Activated T-cell treated with anti-CD3 and anti-CD28 coated beads, Interleukin-2, amount 50 U/mL, for 1 hour (primary cell): ENCODE measurements around the gene KRT80.

Experiments used
- DNase-seq: peaks from one replicate; pipeline ENCODE4 v3.0.0-alpha.2; 2020

KRT80 gene

DNA sequence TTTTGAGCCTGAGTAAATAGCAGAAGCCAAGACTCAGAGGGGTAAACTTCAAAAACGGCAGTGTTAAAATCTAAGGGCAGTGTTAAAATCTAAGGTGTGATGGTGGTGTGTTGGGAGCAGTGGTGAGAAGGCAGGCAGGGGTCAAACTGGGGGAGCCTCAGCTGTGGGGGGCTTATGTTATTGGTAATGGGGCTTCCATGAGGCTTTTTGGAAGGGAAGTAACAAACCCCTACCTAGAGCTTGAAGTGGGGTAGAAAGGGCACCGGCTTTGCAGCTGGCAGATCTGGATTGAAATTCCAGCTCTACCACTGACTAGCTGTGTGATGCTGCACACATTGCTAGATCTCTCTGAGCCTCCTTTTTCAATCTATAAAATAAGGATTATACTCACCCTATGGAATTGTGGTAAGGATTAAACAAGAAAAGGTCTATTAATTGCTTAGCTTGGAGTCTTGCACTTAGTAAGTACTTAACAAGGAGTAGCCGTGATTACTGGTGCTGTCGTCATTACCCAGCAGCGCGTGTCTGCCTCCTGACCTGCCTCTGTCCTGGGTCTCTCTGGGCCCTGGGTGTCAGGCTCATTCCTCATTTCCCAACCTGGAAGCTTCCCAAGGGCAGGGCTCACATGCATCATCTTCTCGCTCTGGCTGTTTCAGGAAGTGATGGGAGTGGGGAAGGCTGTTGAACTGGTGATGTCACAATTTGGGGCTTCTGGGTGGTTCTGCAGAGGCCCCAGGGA is 18.5 kb upstream of the KRT80 start:
- no peak for DNase-seq

DNA sequence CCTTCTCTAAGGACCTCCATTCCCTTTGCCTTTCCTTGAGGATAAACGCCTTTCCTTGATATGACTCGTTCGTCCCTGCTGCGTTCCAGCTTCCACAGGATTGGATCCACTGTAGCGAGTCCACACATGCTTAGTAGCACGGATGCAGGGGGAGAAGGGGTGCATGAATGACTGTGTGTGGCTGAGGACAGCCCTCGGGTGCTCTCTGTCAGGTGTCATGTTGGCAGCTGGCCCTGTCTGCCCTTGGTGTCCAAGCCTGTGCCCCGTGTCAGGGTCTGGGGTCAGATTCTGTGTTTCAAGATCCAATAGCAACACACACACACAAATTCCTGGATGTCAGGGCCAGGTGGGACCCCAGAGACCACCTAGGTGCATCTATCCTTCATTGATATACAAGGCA is 17.5 kb upstream of the KRT80 start:
- no peak for DNase-seq

DNA sequence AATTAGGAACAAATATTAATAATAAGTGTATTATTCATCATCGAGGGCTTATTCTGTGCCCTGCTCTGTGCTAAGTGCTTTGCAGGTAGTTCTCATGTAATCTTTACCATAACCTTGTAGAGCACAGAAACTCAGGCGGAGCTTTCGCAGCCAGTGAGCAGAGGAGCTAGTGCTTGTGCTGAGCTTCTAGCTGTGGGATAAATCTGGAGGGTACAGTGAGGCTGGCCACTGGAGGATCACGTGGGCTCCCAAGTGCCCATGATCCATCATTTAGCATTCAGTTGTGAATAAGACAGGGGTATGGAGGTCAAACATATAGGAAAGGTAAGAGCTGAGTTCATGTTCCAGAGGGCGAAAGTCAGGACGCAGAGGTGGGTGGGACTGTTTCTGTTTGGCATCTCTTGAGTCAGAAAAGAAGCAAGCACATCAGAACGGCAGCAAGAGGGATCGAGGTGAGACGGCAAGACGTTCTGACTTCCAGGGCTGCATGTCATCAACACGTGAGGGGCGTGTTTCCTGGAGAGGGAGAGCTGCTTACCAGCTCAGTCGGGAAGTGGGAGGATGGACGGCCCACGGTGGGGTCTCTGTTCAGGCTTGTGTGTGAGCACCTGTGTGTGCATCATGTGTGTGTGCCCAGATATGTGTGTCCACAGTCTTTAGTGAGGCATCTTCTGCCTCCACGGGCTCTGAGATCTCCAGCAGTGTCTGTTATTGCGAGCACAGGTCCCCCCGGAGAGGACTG is 16.8 kb upstream of the KRT80 start:
- DNase-seq = no peak

DNA sequence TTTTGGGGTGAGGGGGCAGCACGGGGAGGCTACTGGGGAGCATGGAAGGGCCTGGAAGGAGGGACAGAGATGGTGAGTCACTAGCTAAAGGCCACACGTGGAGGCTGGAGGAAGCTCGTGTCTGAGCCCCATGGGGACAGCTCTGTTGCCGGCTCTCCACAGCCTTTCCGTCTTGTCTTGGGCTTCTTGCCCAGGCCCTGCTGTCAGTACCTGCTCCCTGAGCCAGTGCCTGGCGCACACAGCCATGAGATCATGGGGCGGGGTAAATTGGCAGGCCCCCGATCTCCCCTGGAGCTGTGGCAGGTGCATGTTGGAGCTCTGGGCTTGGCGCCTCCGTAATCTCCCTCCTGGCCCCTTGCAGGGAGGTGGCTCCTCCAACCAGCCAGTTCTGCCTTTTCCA is 16.1 kb upstream of the KRT80 start:
- no peak for DNase-seq

DNA sequence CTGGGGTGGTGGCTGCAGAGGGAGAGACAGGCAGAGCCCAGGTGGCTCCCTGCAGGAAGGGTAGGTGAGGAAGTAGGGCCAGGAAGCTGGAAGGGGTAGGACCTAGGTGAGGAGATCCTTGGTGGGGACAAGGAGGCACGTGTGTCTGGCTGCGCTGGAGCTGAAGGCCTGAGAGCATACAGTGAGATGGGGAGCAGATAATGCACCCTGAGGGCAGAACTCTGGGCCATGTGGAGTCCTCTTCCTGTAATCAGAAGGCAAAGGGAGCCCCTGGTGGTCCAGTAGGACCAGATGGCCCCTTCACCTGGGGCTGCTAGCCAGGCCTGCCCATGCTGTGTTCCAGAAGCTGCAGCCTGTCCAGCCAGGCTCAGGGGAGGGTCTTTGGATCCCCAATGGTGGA is 15.3 kb upstream of the KRT80 start:
- DNase-seq = peak; percentile 13

DNA sequence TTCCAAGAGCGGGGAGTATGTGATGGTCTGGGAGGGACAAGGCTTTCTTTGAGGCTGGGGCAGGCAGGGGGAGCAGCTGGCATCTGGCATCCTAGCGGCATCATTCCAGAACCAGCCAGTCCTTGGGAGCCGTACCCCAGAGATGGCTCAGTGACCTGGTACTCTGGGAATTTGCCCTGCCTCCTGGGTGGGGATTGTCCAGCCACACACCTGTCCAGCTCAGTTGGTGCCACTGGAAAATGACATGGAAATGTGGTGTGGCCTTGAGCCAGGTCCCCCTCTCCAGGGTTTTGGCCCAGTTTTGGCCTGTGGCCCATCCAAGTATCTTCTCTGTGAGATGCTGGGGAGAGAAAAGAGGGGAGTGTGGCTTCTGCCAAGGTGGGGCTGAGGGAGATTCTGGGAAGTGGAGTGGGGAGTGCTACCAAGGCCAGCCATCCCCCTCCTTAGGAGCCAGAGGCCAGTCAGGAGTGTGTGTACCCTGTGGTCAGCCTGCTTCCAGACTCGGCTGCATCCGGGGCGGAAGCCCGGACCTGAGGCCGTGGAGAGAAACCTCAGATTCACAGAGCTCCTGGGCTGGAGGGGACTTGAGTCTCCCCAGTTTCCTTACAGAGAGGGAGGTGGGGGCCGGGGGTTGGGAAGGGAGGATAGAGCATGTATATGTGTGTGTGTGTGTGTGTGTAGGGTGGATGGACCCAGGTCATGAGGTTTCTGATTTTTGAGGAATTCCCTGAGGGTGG is 14.7 kb upstream of the KRT80 start:
- DNase-seq = peak; percentile 3

DNA sequence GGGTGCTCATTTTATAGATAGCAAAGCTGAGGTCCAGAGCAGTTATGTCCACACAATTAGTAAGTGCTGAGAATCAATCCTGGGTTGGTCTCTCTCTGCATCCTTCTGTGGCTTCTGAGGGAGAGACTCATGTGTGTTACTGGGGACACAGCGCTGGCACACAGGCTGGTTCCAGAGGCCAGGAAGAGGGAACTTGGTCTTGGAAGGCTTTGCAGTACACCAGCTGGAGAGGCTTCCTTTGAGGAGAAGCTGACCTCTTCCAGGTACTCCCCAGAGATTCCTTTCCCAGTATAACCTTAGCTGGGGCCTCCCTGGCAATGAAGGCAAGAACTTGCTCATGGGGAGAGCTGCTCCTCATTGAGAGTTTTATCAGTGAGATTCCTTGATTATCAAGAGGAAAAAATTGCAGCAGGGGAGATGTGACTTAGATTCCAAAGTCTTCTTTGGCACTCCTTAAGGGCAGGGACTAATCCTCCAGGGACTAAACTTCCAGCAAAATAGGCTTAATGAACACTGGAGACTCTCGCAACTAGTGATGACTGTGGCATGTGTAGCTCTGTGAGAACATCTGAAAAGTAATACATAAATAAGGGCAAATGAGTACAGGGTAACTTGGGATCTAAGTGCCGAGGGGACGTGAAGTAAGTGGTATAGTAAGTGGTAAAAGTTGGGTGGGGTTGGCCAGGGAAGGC is 13.9 kb upstream of the KRT80 start:
- DNase-seq = no peak

DNA sequence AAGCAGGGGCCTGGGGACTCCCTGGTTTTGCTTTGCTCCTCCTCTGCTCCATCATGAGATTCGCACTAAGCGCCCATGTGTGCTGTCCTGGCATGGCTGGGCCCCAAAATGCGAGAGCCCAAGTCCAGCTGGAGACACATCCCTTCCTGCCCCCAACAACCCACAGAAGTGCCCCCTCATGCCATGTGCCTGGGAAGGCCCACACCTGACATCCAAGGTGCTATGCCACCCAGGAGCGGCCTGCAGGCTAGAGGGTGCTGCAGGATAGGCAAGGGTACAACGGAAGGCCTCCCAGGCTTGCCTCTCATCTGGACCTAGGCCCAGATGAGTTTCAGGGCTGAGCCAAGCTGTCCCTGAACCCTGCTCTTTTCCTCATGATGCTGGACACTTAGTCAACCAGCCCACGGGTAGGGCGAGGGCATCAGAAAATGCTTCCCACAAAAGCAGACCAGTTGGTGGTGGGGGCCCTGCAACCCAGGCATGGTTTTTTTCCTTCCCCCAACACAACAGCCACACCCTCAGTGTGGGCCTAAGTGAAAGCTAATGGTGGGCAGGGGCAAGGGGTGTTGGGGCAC is 13.2 kb upstream of the KRT80 start:
- no peak for DNase-seq

DNA sequence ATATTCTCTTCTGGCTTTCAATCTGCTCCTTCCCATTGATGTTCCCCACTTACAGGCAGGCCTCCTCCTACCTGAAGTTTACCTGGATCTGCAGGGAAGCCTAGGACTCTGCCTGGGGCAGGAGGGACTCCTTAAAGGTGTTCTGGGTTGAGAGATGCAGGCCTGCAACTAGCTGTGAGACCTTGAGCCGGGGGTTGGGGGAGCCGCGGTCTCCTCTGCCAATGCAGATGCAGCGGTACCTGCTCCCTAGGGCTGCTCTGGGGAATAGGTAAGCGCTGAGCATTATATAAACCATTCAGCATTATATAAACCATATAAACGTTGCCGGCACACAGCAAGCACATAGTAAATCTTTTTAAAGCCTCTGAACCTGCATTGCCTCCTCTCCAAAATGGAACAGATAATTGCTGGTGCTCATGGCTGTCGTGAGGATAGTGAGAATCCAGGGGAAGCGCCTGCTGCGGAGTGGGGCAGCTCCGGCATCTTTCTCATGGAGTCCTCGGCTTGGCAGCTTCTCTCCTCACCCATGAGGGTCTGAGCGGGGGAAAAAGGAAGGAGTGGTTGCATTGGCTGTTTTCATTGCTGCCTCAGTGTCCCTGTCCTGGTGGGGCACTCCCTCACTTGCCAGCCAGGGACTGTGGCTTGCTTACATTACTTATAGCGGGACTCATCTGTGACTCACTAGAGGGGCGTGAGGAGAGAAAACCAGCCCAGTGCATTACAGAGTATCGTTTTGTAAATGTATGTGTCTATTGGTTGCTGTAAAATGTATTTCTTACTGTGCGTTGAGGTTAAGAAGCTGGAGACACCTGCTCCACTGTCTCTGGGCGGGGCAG is 12.5 kb upstream of the KRT80 start:
- no peak for DNase-seq

DNA sequence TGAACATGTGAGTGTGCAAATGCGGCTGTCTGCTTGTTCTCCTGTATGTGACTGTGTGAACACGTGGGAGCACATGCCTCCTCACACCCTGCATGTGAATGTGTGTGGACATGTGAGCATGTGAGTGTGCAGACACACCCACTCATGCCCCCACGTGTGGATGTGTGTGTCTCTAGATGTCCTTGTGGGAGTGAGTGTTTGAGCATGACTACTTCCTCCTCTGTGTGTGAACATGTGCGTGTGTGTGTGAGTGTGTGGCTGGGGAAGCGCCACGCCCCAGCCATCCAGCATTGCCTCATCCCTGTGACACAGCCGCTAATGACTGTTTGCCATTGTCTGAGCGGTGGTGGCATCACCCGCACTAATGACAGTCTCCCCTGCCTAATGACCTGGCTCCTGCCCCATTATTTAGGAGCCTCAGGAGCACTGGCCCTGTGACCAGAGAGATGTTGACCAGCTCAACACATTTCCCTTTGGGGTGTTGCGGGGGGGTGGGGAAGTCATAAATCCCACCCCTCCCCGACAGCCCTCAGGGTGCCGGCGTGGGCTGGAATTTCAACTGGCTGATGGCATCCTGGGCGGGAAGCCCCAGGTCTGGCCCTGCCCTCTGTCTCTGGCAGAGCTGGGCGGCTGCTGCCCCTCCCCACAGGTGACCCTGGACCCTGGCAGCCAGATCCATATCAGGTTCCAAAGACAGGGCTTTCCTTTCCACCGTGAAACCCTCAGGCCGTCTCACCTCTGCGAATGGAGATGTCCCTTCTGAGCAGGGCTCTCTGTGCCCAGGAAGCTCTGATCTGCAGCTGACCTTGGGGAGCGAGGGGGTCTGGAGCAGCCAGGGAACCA is 11.5 kb upstream of the KRT80 start:
- no peak for DNase-seq

DNA sequence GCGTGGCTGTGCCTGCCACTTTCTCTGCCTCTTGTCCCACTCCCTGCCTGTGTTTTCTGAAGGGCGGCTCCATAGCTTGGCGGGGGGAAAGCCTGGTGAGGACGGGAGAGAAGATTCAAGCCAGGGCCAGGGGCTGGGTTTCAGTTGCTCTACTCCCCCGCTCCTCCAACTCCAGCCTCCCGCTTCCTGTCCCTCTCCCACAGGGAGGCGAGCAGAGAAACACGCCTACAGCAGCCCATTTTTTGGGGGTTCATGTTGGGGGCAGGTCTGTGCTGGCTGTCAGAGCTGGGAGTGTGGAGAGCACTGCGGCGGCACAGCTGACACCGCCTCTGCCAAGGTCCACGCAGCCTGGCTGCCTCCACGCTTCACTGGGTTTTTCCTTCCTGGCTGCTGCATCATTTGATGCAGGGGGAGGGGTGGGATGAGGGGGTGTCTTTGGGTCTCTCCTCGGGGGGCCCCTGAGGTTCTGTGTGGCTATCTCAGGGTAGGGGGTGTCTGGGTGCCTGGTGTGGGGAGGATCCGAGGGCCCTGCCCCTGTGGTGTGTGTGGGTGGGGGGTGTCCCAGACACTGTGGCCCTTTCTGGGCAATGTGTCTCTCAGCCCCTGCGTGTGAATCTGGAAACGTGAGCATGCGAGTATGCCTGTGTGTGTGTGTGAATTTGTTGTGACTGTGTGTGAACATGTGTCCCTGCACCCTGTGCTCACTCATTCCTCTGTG is 10.7 kb upstream of the KRT80 start:
- DNase-seq = no peak

DNA sequence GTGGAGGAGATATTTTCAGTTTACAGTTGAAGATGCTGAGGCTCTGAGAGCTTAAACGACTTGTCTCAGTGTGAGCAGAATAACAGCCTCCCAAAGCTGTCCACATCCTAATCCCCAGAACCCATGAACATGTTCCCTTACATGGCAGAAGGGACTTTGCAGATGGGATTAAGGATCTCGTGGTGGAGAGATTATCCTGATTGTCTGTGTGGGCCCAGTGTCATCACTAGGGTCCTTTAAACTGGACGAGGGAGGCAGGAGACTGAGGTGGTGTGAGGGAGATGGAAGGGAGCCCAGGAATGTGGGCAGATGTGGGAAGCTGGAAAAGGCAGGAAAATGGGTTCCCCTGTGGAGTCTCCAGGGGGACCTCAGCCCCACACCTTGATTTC is 9.6 kb upstream of the KRT80 start:
- no peak for DNase-seq

DNA sequence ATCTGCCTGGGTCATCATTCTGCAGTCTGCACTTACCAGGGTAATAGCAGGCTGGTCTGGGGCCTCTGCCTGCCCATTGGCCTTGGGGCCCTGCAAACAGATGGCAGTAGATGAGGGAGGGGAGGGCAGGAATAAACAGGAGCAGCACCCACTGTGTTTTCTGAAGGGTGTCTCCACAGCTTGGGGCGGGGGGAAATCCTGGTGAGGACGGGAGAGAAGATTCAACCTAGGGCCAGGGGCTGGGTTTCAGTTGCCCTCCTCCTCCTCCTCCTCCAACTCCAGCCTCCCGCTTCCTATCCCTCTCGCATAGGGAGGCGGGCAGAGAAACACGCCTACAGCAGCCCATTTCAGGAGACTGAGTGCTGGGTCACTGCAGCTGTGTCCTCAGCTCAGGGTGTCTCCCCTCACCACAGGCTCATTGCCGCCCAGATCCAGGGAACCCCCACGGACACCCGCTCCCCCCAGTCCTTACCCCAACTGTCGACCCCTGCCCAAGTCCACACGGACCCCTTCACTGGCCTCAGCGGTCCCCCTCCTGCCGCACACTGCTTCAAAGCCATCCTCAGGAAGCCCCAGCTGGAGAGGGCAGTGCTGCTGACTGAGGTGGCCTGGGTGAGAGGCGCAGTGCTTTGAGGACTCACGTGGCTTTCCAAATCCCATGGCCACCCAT is 9.1 kb upstream of the KRT80 start:
- DNase-seq = no peak

DNA sequence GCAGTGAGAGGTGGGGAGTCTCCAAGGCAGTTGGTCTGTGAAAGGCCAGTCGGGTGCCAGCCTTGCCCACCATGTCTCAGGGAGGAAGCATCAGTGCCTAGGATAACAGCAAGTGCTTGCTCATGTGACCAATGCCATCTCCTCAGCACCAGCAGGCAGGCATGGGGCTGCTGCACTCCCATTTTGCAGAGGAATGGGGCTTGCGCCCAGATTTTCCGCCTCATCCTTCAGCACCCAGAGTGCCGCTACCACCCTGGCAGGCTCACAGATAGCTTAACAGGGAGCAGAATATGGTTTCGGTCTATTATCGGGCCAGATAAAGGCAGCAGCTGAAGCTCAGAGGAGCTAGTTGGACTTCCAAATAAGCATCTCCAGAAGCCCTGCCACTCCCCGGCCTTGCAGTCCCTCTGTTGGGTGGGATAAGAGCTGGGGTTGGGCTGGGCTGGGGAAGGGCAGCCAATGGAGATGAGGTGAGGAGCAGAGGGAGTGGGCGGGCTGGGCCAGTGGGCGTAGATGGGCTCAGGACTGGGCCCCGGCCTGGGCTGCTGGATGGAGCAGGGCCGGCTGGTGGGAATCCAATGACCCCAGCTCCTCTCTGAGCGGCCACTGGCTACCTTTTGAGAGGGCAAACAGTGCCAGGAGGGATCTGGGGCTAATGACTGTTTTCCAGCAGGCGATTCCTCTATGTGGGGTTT is 8.4 kb upstream of the KRT80 start:
- DNase-seq = no peak

DNA sequence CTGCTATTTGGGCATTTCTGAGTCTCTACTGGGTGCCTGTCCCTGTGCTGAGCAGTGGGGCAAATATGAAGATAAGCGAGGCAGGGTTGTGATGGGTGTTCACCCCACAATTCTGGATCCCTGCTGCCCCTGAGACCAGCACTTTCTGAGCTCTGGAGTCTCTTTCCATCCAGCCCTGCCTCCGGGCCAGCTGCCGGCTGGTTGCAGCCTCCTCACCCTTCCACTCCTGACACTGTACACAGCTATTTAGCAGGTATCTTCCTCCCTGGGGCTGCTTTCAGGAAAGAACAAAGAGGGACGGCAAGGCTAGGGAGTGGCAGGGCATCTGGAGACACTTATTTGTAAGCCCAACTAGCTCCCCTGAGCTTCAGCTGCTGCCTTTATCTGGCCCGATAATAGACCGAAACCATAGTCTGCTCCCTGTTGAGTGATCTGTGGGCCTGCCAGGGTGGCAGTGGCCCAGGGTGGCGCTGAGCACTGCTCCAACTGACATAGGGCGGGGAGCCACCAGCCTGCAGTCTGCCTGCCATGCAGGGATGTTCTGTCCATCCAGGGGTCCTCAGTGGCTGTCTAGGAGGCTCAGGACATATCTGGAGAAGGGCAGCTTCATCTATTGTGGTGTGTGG is 7.6 kb upstream of the KRT80 start:
- DNase-seq = no peak

DNA sequence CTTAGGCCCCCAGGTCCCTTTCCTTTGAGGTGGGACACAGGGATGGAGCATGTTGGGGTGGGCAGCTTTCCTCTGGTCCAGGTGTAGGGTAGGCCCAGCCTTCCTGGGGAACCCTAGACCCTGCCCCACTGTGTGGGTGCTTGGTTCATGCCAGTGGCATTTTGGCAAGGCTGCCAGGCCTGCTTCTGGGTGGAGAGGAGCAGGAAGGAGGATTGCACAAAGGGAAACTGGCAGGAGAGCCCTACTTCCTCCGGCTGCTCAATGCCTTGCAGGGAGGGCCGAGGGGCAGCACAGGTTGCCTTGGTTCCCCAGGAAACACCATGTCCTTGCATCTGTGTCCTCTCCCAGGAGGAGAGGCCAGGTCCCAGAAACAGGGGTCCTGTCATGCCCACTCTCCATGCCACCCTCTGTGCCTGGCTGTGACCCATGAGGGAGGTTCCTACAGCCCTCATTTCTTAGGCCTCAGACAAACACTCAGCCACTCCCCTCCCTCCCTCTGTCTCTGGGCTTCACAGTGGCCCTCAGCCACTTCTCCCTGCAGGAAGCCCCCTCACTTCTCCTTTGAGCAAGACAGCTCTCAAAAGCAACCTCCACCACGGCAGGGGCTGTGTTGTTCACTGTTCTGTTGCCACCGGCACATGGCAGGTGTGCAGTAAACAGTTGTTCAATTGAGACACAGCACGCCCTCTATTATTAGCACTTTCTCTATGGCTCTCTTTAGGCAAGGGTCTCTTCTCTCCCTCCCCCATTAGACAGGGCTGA is 6.8 kb upstream of the KRT80 start:
- DNase-seq = no peak

DNA sequence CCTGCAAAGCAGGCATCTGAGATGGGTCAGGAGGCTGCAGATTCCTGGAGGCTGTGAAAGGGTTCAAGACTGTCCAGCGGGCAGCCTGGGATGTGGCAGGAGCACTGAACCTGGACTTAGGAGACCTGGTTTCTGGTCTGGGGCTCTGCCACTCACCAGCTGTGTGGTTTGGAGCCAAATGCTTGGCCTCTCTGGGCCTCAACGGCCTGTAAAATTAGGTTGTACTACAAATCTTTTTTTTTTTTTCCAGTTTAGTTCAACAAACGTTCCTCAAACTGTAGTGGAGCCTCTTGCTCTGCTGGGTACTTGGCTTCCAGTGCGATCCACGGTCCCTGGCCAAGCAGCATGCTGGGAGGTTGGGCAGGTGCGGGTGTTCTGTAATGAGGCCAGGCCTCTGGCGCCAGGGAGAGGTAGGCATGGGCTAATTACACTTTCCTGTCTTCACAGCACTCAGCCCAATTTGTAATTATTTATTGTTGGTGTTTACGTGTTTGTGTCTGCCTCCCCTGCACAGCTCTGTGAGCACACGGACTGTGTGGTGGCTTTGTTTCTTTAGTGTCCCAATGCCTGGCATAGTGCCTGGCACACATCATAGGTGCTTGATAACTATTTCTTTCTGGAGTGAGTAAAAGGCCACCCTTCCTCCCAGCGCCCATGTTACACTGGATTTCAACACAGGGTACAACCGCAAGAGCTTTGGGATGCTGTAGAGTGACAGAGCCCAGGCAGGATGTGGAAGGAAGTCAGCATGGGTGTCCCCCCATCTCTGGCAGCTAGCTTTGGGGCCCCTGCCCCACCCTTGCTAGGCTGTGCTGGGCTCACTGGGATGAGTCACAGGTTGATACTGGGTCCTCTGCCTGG is 5.8 kb upstream of the KRT80 start:
- DNase-seq = no peak
